Heart left ventricle (tissue), 16 donors: ENCODE measurements around the gene SPATA25. TPM values are rescaled to one million over a fixed set of nuclear protein-coding genes. Genes with fewer than 3 reads are reported as not detected.
"Not testable (repeated sequence)": the region's sequence is repeated elsewhere in the genome, so short reads cannot be mapped to it uniquely, and the experiment has no call there.

Experiments
- ATAC-seq, 4 donors: fragments of 200-7000 bp; cut with Tn5 transposase; one replicate each; pipeline ENCODE4 v1.9.1; 2020 to 2022; ENCODE audit warnings: moderate library complexity in 4 of 4, mild to moderate bottlenecking in 3 of 4, moderate number of reproducible peaks in 1 of 4
- DNase-seq, 5 donors: peaks; one replicate each; pipeline ENCODE4 v3.0.0-alpha.2; 2020
- H3K27ac ChIP-seq, 12 donors: fragments of 200-600 bp; sonication (generic) in 4 of 12; one replicate each; pipeline versions ENCODE4 v1.5.0 to v1.8.0; 2016 to 2022; ENCODE audit warnings: mild to moderate bottlenecking in 2 of 12
- H3K27me3 ChIP-seq, 9 donors: fragments of 200-600 bp; sonication (generic) in 2 of 9; one replicate each; pipeline versions ENCODE4 v1.5.1 to v1.8.0; 2016 to 2022; ENCODE audit warnings: mild to moderate bottlenecking in 3 of 9
- H3K36me3 ChIP-seq, 9 donors: fragments of 200-600 bp; sonication (generic) in 2 of 9; one replicate each; pipeline versions ENCODE4 v1.5.0 to v1.8.0; 2018 to 2022; ENCODE audit warnings: mild to moderate bottlenecking in 2 of 9
- H3K4me1 ChIP-seq, 12 donors: fragments of 200-600 bp; sonication (generic) in 4 of 12; one replicate each; pipeline versions ENCODE4 v1.5.0 to v1.8.0; 2016 to 2022; ENCODE audit warnings: mild to moderate bottlenecking in 3 of 12
- H3K4me3 ChIP-seq, 12 donors: fragments of 200-600 bp; sonication (generic) in 4 of 12; one replicate each; pipeline versions ENCODE4 v1.5.0 to v1.8.0; 2017 to 2022; ENCODE audit warnings: mild to moderate bottlenecking in 9 of 12, moderate library complexity in 4 of 12
- H3K9me3 ChIP-seq, 12 donors: fragments of 200-600 bp; sonication (generic) in 4 of 12; one replicate each; pipeline versions ENCODE4 v1.5.0 to v1.8.0; 2016 to 2022; ENCODE audit warnings: mild to moderate bottlenecking in 1 of 12
- CTCF ChIP-seq, 12 donors: fragments of 200-600 bp; sonication (generic) in 4 of 12; IDR thresholded peaks; one replicate each; pipeline versions ENCODE4 v1.5.0 to v1.8.0; 2018 to 2022; ENCODE audit warnings: antibody characterized with exemption in 12 of 12, mild to moderate bottlenecking in 5 of 12
- POLR2A ChIP-seq, 2 donors: fragments of 450-650 bp; IDR thresholded peaks; one replicate each; pipeline ENCODE4 v1.6.1; 2017; ENCODE audit warnings: antibody characterized with exemption in 2 of 2, mild to moderate bottlenecking in 2 of 2, moderate library complexity in 2 of 2
- WGBS, 4 donors: extraction: QIAGEN DNeasy Blood & Tissue Kit in 2 of 4; methylation state at CpG; one replicate each; pipeline versions ENCODE4 v1.1.5 to v1.1.7; 2013 to 2018; 5-methylcytosine and 5-hydroxymethylcytosine counted together
- intact Hi-C, 10 donors: fragments of 100-400 bp; cut with DNase I; formaldehyde crosslinking; loops; one replicate each; pipeline versions ENCODE4 v1.11.1 to v1.14.2; 2022
- polyA plus RNA-seq, 2 donors: library from polyadenylated mRNA; stranded (reverse); fragments of 200-250 nt; gene quantifications; one replicate each; pipeline ENCODE4 v1.2.3, GENCODE V29; 2013
- total RNA-seq, 9 donors: library from RNA; depleted of rRNA in 2 of 9; stranded (reverse); fragments of >200 nt in 2 of 9; fragmentation: NEBNext Ultra II Directional in 3 of 9; extraction: Animal tissue kit (Norgen Biotek cat#: 25700) in 3 of 9; gene quantifications; one replicate each; pipeline versions ENCODE4 v1.1.0 to v1.2.4, GENCODE V29; 2016 to 2023
- donor health status: ischemic (EF 13 %, LVEDD 7.1; RV severe dilation, severe dysfunction).
- donor health status: healthy with polysubstance abuse.
- donor health status: DM: no; HTN: yes; CAD: no.
- donor health status: DM: no; HTN: no; CAD: no.
- donor health status: ischemic (EF 25% LVEDD 6.9; RV normal size, moderate dysfunction).
- donor health status: ischemic (EF 25% LVEDD 5.7; RV mildly dilated, moderate dysfunction).
- donor health status: healthy.
- donor health status: DM: yes; HTN: yes; CAD: no.
- donor health status: ischemic (EF 35%, LVEDD 5.7; RV mildly dilated, moderate dysfunction).
- donor health status: nonischemic (EF 11% LVEDD 7.7; RV severe dilation, severe dysfunction).
- donor health status: DM: yes; HTN: yes; CAD: no.
- donor health status: PGD.
- donor health status: ischemic (EF 29% LVEDD 5.4; RV normal size, mild dysfunction).
- donor health status: nonischemic (EF 23%, LVEDD 6.1; RV moderate dilation, normal function).

SPATA25 gene
- total and polyA plus RNA-seq, 11 donors, result 0.58 to 4.0 (median 1.8) TPM; not detected in 2

- H3K4me3 ChIP-seq, result peak overlapping the region; percentile 79 to 100 (median 99)
- no peaks in the 10 kb centered on the region for H3K27me3 ChIP-seq
- H3K9me3 ChIP-seq, result no peaks in the 10 kb centered on the region
- DNase-seq, result peak; percentile 74 to 82 (median 78)
- H3K27ac ChIP-seq, result peak overlapping the region; percentile 99 to 100 (median 100)
- 0% methylated on average over 14 to 34 of the region's 34 CpGs for WGBS, 4 donors
- peaks cover 0 to 28% (median 20%) of the 10 kb centered on the region in 12 donors for H3K4me1 ChIP-seq
- intact Hi-C loops, result loop anchor here in 7 of 10 donors (1.0 to 10.0 kb wide), 9 partner anchors 23 to 99 kb away; partner anchors contain the start of genes CTSA (in 4 of the 7), NEURL2 (in 4 of the 7), SNX21 (in 2 of the 7) and ACOT8 (in 1 of the 7)
- TF ChIP-seq CTCF (IDR thresholded peaks at IDR 0.05) (no peak), POLR2A (IDR thresholded peaks at IDR 0.05) (no peak)
- H3K36me3 ChIP-seq, result peaks cover 0 to 29% (median 21%) of the 10 kb centered on the region in 9 donors
- peak; percentile 30 to 58 (median 48) for ATAC-seq
Observed at GRCh38 chr20:45934046-45934585, 46.7 kb upstream of the SPATA25 start.

GRCh38 chr20:45933266-45934045, 46.0 kb upstream of the SPATA25 start:
- peak in 10 of 12 donors; percentile 7 to 56 (median 30) for TF ChIP-seq CTCF (IDR thresholded peaks at IDR 0.05)
- TF ChIP-seq POLR2A (IDR thresholded peaks at IDR 0.05), result peak in 1 of 2 donors; percentile 16
- ATAC-seq, result peak; percentile 16 to 61 (median 38)
- H3K9me3 ChIP-seq, result no peaks in the 10 kb centered on the region
- DNase-seq, result peak; percentile 78 to 82 (median 79)
- peaks cover 0 to 28% (median 20%) of the 10 kb centered on the region in 12 donors for H3K4me1 ChIP-seq
- peak overlapping the region; percentile 99 to 100 (median 100) for H3K27ac ChIP-seq
- no peaks in the 10 kb centered on the region for H3K27me3 ChIP-seq
- WGBS, 4 donors, result 23 to 24% (median 24%) methylated on average over 20 to 22 of the region's 22 CpGs
- intact Hi-C loops, result loop anchor here in 8 of 10 donors (1.0 to 10.0 kb wide), 10 partner anchors 22 to 99 kb away; partner anchors contain the start of genes CTSA (in 6 of the 8), NEURL2 (in 6 of the 8), SNX21 (in 2 of the 8) and ACOT8 (in 1 of the 8)
- H3K4me3 ChIP-seq, result peak overlapping the region; percentile 79 to 100 (median 99)
- peaks cover 0 to 22% (median 14%) of the 10 kb centered on the region in 9 donors for H3K36me3 ChIP-seq

- not testable (repeated sequence) for ATAC-seq, DNase-seq, H3K4me3 ChIP-seq, H3K27ac ChIP-seq, H3K36me3 ChIP-seq, H3K27me3 ChIP-seq, H3K9me3 ChIP-seq
- WGBS, 4 donors, result 92 to 97% (median 94%) methylated on average over 17 of the region's 17 CpGs
- intact Hi-C loops, result loop anchor here in 4 of 10 donors (2.0 to 10.0 kb wide), 4 partner anchors 39 to 97 kb away; partner anchors contain the start of genes CTSA (in 2 of the 4), NEURL2 (in 2 of the 4), SNX21 (in 2 of the 4) and ZNF335 (in 1 of the 4)
- peaks cover 0 to 24% (median 17%) of the 10 kb centered on the region in 12 donors for H3K4me1 ChIP-seq
Observed at GRCh38 chr20:45931680-45932079, 44.3 kb upstream of the SPATA25 start.

GRCh38 chr20:45927071-45927878, 39.9 kb upstream of the SPATA25 start:
- H3K27ac ChIP-seq, result no peak overlapping the region
- H3K27me3 ChIP-seq, result no peaks in the 10 kb centered on the region
- H3K36me3 ChIP-seq, result no peaks in the 10 kb centered on the region
- intact Hi-C loops, result no loop called here
- H3K9me3 ChIP-seq, result no peaks in the 10 kb centered on the region
- TF ChIP-seq POLR2A (IDR thresholded peaks at IDR 0.05) (no peak), CTCF (IDR thresholded peaks at IDR 0.05) (no peak)
- no peak overlapping the region for H3K4me3 ChIP-seq
- H3K4me1 ChIP-seq, result peaks cover 2 to 35% (median 21%) of the 10 kb centered on the region in 12 donors
- ATAC-seq, result no peak
- no peak for DNase-seq
- 85 to 88% (median 86%) methylated on average over 13 to 14 of the region's 14 CpGs for WGBS, 4 donors
